HG03354 (cell line): Measurements from ENCODE around the gene FAM161A.
"Not testable (repeated sequence)": the region's sequence is repeated elsewhere in the genome, so short reads cannot be mapped to it uniquely, and the experiment has no call there.

Source experiments
- ATAC-seq: cut with Tn5 transposase; IDR thresholded peaks from one replicate; pipeline ENCODE4 v1.9.1; 2021; ENCODE audit warnings: mild to moderate bottlenecking; ENCODE audit not compliant: unreplicated experiment, poor library complexity, severe bottlenecking

Gene FAM161A

GRCh38 chr2:61851270-61851669 is 2.6 kb downstream of the FAM161A start:
- not testable (repeated sequence) for ATAC-seq

GRCh38 chr2:61845320-61845719 is 8.5 kb downstream of the FAM161A start:
- ATAC-seq = no peak

- ATAC-seq = no peak
These were observed 12.6 kb downstream of the FAM161A start for GRCh38 chr2:61841286-61841685.

GRCh38 chr2:61834893-61835292 is 19.0 kb downstream of the FAM161A start:
- ATAC-seq = no peak

- no peak for ATAC-seq
These were observed 19.9 kb downstream of the FAM161A start for GRCh38 chr2:61833971-61834370.

- no peak for ATAC-seq
These were observed 21.5 kb downstream of the FAM161A start for GRCh38 chr2:61832183-61832841.

GRCh38 chr2:61822255-61822654 is 31.6 kb downstream of the FAM161A start:
- no peak for ATAC-seq

- no peak for ATAC-seq
These were observed 37.1 kb downstream of the FAM161A start for GRCh38 chr2:61816480-61817355.

GRCh38 chr2:61814539-61815160 is 39.2 kb downstream of the FAM161A start:
- ATAC-seq = no peak

- not testable (repeated sequence) for ATAC-seq
These were observed 40.5 kb downstream of the FAM161A start for GRCh38 chr2:61813314-61813713.

DNA sequence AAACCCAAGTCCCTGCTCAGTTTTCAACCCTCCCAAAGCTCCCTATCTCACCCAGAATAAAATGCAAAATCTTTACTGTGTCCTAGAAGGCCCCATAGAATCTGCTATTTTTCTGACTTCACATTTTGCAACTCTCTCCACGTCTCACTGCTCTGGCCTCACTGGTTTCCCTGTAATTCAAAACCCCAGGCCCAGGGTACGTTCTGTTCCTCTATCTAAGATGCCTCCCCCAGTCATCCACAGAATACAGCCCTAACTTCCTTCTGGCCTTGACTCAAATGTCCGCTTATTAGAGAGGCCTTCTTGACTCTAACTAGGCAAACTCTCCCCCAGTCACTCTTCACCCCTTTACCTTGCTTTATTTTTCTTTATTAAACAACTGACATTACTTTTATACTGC is 42.0 kb downstream of the FAM161A start:
- ATAC-seq = no peak

DNA sequence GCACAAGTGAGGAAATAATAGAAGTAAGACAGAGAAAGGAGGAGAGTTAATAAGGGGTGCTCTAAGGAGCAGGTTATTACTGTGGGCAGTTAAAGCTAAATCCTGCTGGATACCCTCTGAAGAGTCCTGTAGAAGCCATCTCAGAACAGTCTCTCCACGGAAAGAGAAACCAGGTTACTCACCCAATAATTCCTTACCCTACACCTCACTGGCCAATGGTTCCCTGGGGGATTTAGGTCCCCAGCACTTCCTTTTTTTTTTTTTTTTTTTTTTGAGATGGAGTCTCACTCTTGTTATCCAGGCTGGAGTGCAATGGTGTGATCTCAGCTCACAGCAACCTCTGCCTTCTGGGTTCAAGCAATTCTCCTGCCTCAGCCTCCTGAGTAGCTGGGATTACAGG is 43.7 kb downstream of the FAM161A start:
- not testable (repeated sequence) for ATAC-seq

GRCh38 chr2:61808693-61809092 is 45.2 kb downstream of the FAM161A start:
- ATAC-seq = not testable (repeated sequence)

DNA sequence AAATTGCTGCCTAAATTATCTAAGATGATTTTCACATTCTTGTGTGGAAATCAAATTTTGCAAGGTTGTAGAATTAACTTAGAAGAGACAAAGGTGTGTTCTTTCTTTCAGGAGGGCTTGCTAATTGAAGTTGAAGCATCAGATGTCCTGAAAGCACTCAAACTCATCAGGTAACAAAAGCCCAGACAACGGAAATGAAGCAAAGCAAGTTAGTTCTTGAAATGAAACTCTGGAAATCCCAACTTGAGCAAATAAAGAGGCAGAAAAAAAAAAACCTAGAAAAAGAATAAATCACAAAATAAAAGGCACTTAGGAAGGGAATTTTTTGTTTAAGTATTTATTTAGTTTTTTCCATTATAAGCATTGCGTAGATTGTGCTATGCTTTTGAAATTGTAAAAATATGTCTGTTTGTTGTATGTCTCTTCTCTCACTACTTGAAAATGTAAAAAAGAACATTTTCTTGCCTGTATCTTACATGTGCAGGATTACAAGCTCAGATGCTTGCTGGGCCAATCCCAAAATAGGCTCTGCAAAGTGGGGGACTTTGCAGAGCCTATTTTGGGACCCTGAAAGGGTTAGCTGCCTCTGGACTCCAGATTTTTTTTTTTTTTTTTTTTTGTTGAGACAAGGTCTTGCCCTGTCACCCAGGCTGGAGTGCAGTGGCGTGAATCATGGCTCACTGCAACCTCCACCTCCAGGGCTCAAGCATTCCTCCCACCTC is 46.7 kb downstream of the FAM161A start:
- ATAC-seq = no peak

- no peak for ATAC-seq
These were observed 51.3 kb downstream of the FAM161A start for GRCh38 chr2:61802548-61802947.

- ATAC-seq = no peak
These were observed 54.8 kb downstream of the FAM161A start for GRCh38 chr2:61799099-61799498.

DNA sequence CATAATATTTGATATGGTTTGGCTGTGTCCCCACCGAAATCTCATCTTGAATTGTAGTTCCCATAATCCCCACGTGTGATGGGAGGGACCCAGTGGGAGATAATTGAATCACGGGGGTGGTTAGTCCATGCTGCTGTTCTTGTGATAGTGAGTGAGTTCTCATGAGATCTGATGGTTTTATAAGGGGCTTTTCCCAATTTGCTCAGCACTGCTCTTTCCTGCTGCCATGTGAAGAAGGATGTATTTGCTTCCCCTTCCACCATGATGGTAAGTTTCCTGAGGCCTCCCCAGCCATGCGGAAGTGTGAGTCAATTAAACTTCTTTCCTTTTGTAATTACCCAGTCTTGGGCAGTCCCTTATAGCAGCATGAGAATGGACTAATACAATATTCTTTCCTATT is 56.4 kb downstream of the FAM161A start:
- ATAC-seq = not testable (repeated sequence)

GRCh38 chr2:61795408-61795807 is 58.5 kb downstream of the FAM161A start:
- ATAC-seq = no peak

- peak; percentile 89 for ATAC-seq
These were observed 60.4 kb downstream of the FAM161A start for GRCh38 chr2:61793389-61793836.

DNA sequence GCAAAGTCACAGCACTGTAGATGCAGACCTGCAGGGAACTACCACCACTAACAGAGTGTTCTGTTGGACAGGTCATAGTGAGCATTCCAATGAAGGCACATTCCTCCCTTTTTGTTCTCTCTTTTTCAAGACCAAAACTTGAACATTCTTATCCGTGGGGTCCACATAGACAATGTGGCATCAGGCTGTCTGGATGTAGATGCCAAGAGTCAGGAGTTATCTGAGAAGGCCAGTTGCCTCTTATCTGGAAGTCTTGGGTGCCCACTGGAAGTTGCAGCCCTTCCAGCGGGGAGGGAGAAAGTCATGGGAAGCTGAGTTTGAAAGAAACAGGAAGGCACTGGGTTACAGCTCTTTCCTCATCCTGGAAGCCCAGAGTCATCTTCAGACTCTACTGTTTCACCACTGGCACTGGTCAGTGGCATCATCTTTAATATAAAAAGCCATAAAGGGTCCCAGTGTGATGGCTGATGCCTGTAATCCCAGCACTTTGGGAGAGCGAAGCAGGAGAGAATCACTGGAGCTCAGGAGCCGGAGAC is 61.4 kb downstream of the FAM161A start:
- ATAC-seq = no peak
